HepG2 (cell line): ENCODE results near the gene SYNE1. TPM values are rescaled to one million over a fixed set of nuclear protein-coding genes. Genes with fewer than 3 reads are reported as not detected.
A peak's percentile ranks its signal among the peaks of the same experiment; 100 is the strongest.

ENCODE experiments used
- ARNT2 ChIP-seq: sonication (generic); formaldehyde crosslinking; IDR thresholded peaks from 2 replicates; pipeline ENCODE4 v1.8.0; 2022; ENCODE audit warnings: mild to moderate bottlenecking, low read depth, missing genetic modification reagents, moderate library complexity
- ATAD3A ChIP-seq: sonication (generic); formaldehyde crosslinking; IDR thresholded peaks from 2 replicates; pipeline ENCODE4 v1.4.0; 2020; ENCODE audit warnings: missing genetic modification reagents
- ATF3 ChIP-seq: sonication (generic); formaldehyde crosslinking; IDR thresholded peaks from 2 replicates; pipeline ENCODE4 v1.4.0; 2020; ENCODE audit warnings: missing genetic modification reagents
- ATF4 ChIP-seq, 2 experiments: fragments of 450-650 bp in 1 of 2; sonication (generic) in 1 of 2; formaldehyde crosslinking; IDR thresholded peaks; 2 replicates each; pipeline versions ENCODE4 v1.5.0 to v1.8.0; 2020 to 2022; ENCODE audit warnings: mild to moderate bottlenecking in 1 of 2, missing genetic modification reagents in 1 of 2
- ATF6 ChIP-seq: sonication (generic); formaldehyde crosslinking; conservative IDR thresholded peaks from 2 replicates; pipeline ENCODE4 v1.4.0; 2020; ENCODE audit warnings: missing genetic modification reagents
- BCL3 ChIP-seq: sonication (generic); formaldehyde crosslinking; IDR thresholded peaks from 2 replicates; pipeline ENCODE4 v1.5.1; 2020; ENCODE audit warnings: mild to moderate bottlenecking, missing genetic modification reagents, moderate library complexity
- CERS6 ChIP-seq: sonication (generic); formaldehyde crosslinking; IDR thresholded peaks from 2 replicates; pipeline ENCODE4 v1.5.0; 2020; ENCODE audit warnings: missing genetic modification reagents
- ISX ChIP-seq: sonication (generic); formaldehyde crosslinking; conservative IDR thresholded peaks from 2 replicates; pipeline ENCODE4 v1.5.0; 2020; ENCODE audit warnings: missing genetic modification reagents
- LCORL ChIP-seq, 2 experiments: fragments of 450-650 bp in 1 of 2; sonication (generic) in 1 of 2; formaldehyde crosslinking in 1 of 2; IDR thresholded peaks; 2 replicates each; pipeline versions ENCODE4 v1.5.0 to v1.6.1; 2017 to 2020; ENCODE audit warnings: antibody characterized with exemption in 1 of 2, missing genetic modification reagents in 1 of 2
- MYC ChIP-seq: sonication (generic); formaldehyde crosslinking; IDR thresholded peaks from 2 replicates; pipeline ENCODE4 v1.9.0; 2021; ENCODE audit warnings: missing genetic modification reagents, borderline replicate concordance
- POGK ChIP-seq: sonication (generic); formaldehyde crosslinking; conservative IDR thresholded peaks from 2 replicates; pipeline ENCODE4 v1.8.0; 2022; ENCODE audit warnings: mild to moderate bottlenecking, moderate library complexity, missing genetic modification reagents
- PTBP1 ChIP-seq: fragments of 200-400 bp; formaldehyde crosslinking; IDR thresholded peaks from 2 replicates; pipeline ENCODE4 v1.6.1; 2018; ENCODE audit warnings: low read length, low read depth; ENCODE audit not compliant: poor library complexity, severe bottlenecking
- RXRB ChIP-seq: IDR thresholded peaks from 2 replicates; pipeline ENCODE4 v1.6.1; 2016; ENCODE audit warnings: borderline replicate concordance, missing genetic modification reagents, missing compliant biosample characterization
- ZNF530 ChIP-seq: sonication (generic); formaldehyde crosslinking; IDR thresholded peaks from 2 replicates; pipeline ENCODE4 v1.5.0; 2020; ENCODE audit warnings: low read depth, mild to moderate bottlenecking, missing genetic modification reagents
- ZNF550 ChIP-seq: sonication (generic); formaldehyde crosslinking; IDR thresholded peaks from 2 replicates; pipeline ENCODE4 v1.4.0; 2020; ENCODE audit warnings: mild to moderate bottlenecking, missing genetic modification reagents, borderline replicate concordance
- ZNF558 ChIP-seq: sonication (generic); formaldehyde crosslinking; IDR thresholded peaks from 2 replicates; pipeline ENCODE4 v1.9.0; 2022; ENCODE audit warnings: mild to moderate bottlenecking, missing genetic modification reagents, borderline replicate concordance
- ZNF563 ChIP-seq: sonication (generic); formaldehyde crosslinking; IDR thresholded peaks from 2 replicates; pipeline ENCODE4 v1.8.0; 2022; ENCODE audit warnings: mild to moderate bottlenecking, moderate library complexity, missing genetic modification reagents
- ZNF567 ChIP-seq: sonication (generic); formaldehyde crosslinking; IDR thresholded peaks from 2 replicates; pipeline ENCODE4 v1.8.1; 2023; ENCODE audit warnings: mild to moderate bottlenecking, missing genetic modification reagents, borderline replicate concordance
- ZNF639 ChIP-seq: conservative IDR thresholded peaks from 2 replicates; pipeline ENCODE4 v1.6.1; 2018; ENCODE audit warnings: missing genetic modification reagents
- polyA plus RNA-seq, 8 experiments: library from polyadenylated mRNA; depleted of rRNA in 3 of 8; stranded (reverse) in 7 of 8; unstranded in 1 of 8; fragments of >200 nt; fragmentation: Illumina TruSeq in 4 of 8; extraction: Trizol in 4 of 8; gene quantifications; 2 replicates each; pipeline versions ENCODE4 v1.2.1 to v1.2.3, GENCODE V29; 2011 to 2016; ENCODE audit warnings: low read depth in 4 of 8, missing spikeins in 1 of 8, mixed read lengths in 1 of 8; ENCODE audit not compliant: insufficient read depth in 1 of 8
- total RNA-seq, 5 experiments: library from RNA; depleted of rRNA; stranded (reverse); fragments of >200 nt; fragmentation: Illumina TruSeq; extraction: Trizol; gene quantifications; 2 replicates each; pipeline ENCODE4 v1.2.3, GENCODE V29; 2016; ENCODE audit warnings: low read depth in 1 of 5

The SYNE1 gene
- total and polyA plus RNA-seq, 2 of the 13 experiments (the other 11 are each of a cell fraction or from before 2014, with no cell fraction given): 5.5 to 15.9 TPM

- no peak for TF ChIP-seq ARNT2
- TF ChIP-seq LCORL (IDR thresholded peaks at IDR 0.05): no peak
- peak; percentile 90 for TF ChIP-seq LCORL (CRISPR knock-in tag; IDR thresholded peaks at IDR 0.05)
- no peak for TF ChIP-seq ATF3 (CRISPR knock-in tag)
- TF ChIP-seq CERS6 (CRISPR knock-in tag): no peak
- TF ChIP-seq ZNF530 (CRISPR knock-in tag): no peak
- no peak for TF ChIP-seq BCL3 (CRISPR knock-in tag)
- TF ChIP-seq ZNF567 (CRISPR knock-in tag): no peak
- no peak for TF ChIP-seq PTBP1
- TF ChIP-seq ATAD3A (CRISPR knock-in tag): no peak
- peak; percentile 59; the same call in 1 of the 2 replicates for TF ChIP-seq ZNF558
- no peak for TF ChIP-seq ZNF550
- peak; percentile 72 for TF ChIP-seq RXRB (CRISPR knock-in tag)
- no peak for TF ChIP-seq ISX
- TF ChIP-seq ATF6 (CRISPR knock-in tag): no peak; the same call in 1 of the 2 replicates
- peak; percentile 66; the same call in 1 of the 2 replicates for TF ChIP-seq MYC (CRISPR knock-in tag)
- TF ChIP-seq POGK (CRISPR knock-in tag): peak; percentile 55
- no peak for TF ChIP-seq ZNF563
- TF ChIP-seq ATF4 (CRISPR knock-in tag; IDR thresholded peaks at IDR 0.05): no peak
- no peak for TF ChIP-seq ZNF639
Observed at GRCh38 chr6:152277826-152278329, 359.3 kb downstream of the SYNE1 start (continued).
